ENCODE results near the gene CNNM1. TPM values are rescaled to one million over a fixed set of nuclear protein-coding genes. Genes with fewer than 3 reads are reported as not detected.

The CNNM1 gene
- total and polyA plus RNA-seq, 9 donors: 0.03 to 0.09 (median 0.06) TPM; not detected in 3

GRCh38 chr10:99368646-99369045 is 39.5 kb downstream of the CNNM1 start:
- Histone ChIP-seq H3K36me3 (ENCODE audit: control insufficient read depth, insufficient read depth, low read length) (no peaks in the 10 kb centered on the region), H3K27me3 (ENCODE audit: control insufficient read depth, insufficient read depth, low read length) (no peaks in the 10 kb centered on the region), H3K4me3 (ENCODE audit: low read length) (no peak overlapping the region), H3K9me3 (replicated peaks; ENCODE audit: control insufficient read depth, low read depth, low read length) (no peaks in the 10 kb centered on the region), H3K27ac (ENCODE audit: low read length) (no peak overlapping the region), H3K4me1 (ENCODE audit: control insufficient read depth, insufficient read depth, low read length) (no peaks in the 10 kb centered on the region)
- DNase-seq: no peak
- WGBS (ENCODE audit: insufficient coverage): no CpG with 5 or more reads among the region's 1 CpG

- WGBS (ENCODE audit: insufficient coverage): 17% methylated on average over 1 of the region's 5 CpGs
- Histone ChIP-seq H3K4me3 (ENCODE audit: low read length) (no peak overlapping the region), H3K27ac (ENCODE audit: low read length) (no peak overlapping the region), H3K27me3 (ENCODE audit: control insufficient read depth, insufficient read depth, low read length) (no peaks in the 10 kb centered on the region), H3K4me1 (ENCODE audit: control insufficient read depth, insufficient read depth, low read length) (no peaks in the 10 kb centered on the region), H3K36me3 (ENCODE audit: control insufficient read depth, insufficient read depth, low read length) (no peaks in the 10 kb centered on the region), H3K9me3 (replicated peaks; ENCODE audit: control insufficient read depth, low read depth, low read length) (no peaks in the 10 kb centered on the region)
- DNase-seq: no peak
Measured at GRCh38 chr10:99369126-99369525, 40.0 kb downstream of the CNNM1 start.

DNA sequence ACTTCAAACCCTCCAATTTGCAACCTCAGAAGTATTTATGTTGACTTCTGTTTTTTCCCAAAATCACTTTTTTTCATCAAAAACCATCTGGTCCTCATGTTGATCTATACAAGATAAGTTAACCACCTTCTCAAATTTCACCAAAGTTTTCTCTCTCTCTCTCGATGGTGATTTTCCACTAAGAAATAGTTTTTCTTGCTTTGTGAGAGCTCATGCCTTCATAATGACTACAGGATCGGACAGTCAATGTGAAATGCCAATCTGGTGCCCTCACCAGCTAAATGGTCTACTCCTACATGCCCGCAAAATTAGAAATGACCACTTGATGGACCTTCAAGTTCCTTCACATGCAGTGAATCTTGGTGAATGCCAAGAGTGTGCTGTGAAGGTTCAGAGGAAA is 40.4 kb downstream of the CNNM1 start:
- no peaks in the 10 kb centered on the region for H3K27me3 ChIP-seq (ENCODE audit: control insufficient read depth, insufficient read depth, low read length)
- 50% methylated on average over 1 of the region's 3 CpGs for WGBS (ENCODE audit: insufficient coverage)

DNA sequence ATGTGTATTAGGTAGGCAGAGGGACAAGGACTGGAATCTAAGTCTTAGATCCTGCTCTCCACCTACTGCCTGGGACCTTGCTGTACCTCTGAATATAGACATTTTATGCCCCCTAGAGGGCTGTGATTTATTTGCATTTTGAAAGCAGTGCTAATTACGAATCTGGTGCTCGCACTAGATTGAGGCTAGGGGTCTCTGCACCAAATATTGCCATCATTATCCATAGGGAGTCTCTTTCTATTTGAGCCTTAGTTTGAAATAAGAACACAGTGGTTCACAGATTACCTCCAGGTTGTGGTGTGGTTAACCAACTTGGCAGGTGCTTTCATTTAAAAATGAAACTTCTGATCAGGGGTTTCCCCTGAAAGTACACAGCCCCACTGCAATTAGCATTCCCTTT is 41.8 kb downstream of the CNNM1 start:
- H3K36me3 ChIP-seq (ENCODE audit: control insufficient read depth, insufficient read depth, low read length): no peaks in the 10 kb centered on the region
- no peak overlapping the region for H3K27ac ChIP-seq (ENCODE audit: low read length)
- DNase-seq: no peak
- no peak overlapping the region for H3K4me3 ChIP-seq (ENCODE audit: low read length)
- no CpG with 5 or more reads among the region's 2 CpGs for WGBS (ENCODE audit: insufficient coverage)
- no peaks in the 10 kb centered on the region for H3K9me3 ChIP-seq (replicated peaks; ENCODE audit: control insufficient read depth, low read depth, low read length)
- no peaks in the 10 kb centered on the region for H3K27me3 ChIP-seq (ENCODE audit: control insufficient read depth, insufficient read depth, low read length)
- H3K4me1 ChIP-seq (ENCODE audit: control insufficient read depth, insufficient read depth, low read length): no peaks in the 10 kb centered on the region

More for the DNA sequence above, 40.4 kb downstream of the CNNM1 start:
- no peak overlapping the region for H3K27ac ChIP-seq (ENCODE audit: low read length)
- H3K4me3 ChIP-seq (ENCODE audit: low read length): no peak overlapping the region
- no peaks in the 10 kb centered on the region for H3K36me3 ChIP-seq (ENCODE audit: control insufficient read depth, insufficient read depth, low read length)
- no peaks in the 10 kb centered on the region for H3K9me3 ChIP-seq (replicated peaks; ENCODE audit: control insufficient read depth, low read depth, low read length)
- H3K4me1 ChIP-seq (ENCODE audit: control insufficient read depth, insufficient read depth, low read length): no peaks in the 10 kb centered on the region
- DNase-seq: no peak

DNA sequence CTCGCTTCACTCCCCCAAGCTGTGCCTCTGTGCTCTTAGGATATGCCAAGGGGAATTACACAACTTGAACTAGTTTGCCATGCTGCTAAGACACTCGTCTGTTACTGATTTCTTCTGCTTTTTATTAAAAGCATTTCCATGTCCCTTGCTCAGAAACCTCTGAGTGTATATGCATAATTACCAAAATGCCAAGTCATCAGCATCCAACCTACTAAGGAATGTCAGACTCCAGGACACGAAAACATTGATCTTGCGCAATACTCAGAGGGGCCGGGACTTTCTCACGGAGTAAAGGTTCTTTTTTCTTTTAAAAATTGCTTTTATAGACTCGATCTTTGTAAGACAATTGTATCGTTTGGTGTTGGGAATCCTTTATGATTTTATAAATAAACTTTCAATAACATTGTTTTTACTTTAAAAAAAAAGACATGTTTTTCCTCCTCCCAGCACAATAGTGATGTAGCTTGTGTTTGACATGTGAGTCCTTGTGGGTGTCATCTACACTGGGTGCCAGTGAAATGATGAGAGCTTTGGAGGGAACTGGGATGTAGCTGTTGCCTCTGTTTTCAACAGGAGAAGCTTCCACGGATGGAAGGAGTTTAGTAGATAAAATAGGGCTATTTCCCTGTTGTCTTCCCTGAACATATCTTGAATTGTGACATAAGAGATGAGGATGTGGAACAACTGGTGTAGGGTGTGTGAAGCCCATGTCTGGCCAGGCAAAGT is 43.6 kb downstream of the CNNM1 start:
- no peaks in the 10 kb centered on the region for H3K36me3 ChIP-seq (ENCODE audit: control insufficient read depth, insufficient read depth, low read length)
- no peak overlapping the region for H3K27ac ChIP-seq (ENCODE audit: low read length)
- no peaks in the 10 kb centered on the region for H3K4me1 ChIP-seq (ENCODE audit: control insufficient read depth, insufficient read depth, low read length)
- DNase-seq: no peak
- WGBS (ENCODE audit: insufficient coverage): 48% methylated on average over 3 of the region's 9 CpGs
- H3K27me3 ChIP-seq (ENCODE audit: control insufficient read depth, insufficient read depth, low read length): no peaks in the 10 kb centered on the region
- no peaks in the 10 kb centered on the region for H3K9me3 ChIP-seq (replicated peaks; ENCODE audit: control insufficient read depth, low read depth, low read length)
- no peak overlapping the region for H3K4me3 ChIP-seq (ENCODE audit: low read length)

DNA sequence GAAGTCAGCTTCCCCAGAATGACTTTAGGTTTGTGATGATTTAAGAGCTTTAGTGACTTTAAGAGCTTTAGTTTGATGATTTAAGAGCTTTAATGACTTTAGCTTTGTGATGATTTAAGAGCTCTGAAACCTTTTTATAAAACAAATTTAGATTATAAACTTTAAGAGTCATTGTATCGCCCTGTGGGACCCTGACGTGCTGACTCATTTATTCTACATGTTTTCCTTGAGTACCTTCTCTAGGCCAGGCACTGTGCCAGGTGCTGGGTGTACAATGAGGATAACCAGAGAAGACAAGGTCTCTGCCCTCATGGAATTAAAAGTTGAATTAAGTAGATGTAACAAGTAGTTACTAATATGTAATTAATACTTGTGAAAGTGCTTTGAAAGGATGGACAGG is 45.4 kb downstream of the CNNM1 start:
- no peaks in the 10 kb centered on the region for H3K4me1 ChIP-seq (ENCODE audit: control insufficient read depth, insufficient read depth, low read length)
- H3K4me3 ChIP-seq (ENCODE audit: low read length): no peak overlapping the region
- H3K27me3 ChIP-seq (ENCODE audit: control insufficient read depth, insufficient read depth, low read length): no peaks in the 10 kb centered on the region
- no peak for DNase-seq
- no peak overlapping the region for H3K27ac ChIP-seq (ENCODE audit: low read length)
- no peaks in the 10 kb centered on the region for H3K9me3 ChIP-seq (replicated peaks; ENCODE audit: control insufficient read depth, low read depth, low read length)
- no peaks in the 10 kb centered on the region for H3K36me3 ChIP-seq (ENCODE audit: control insufficient read depth, insufficient read depth, low read length)
- WGBS (ENCODE audit: insufficient coverage): no CpG with 5 or more reads among the region's 2 CpGs

GRCh38 chr10:99374972-99375371 is 45.8 kb downstream of the CNNM1 start:
- Histone ChIP-seq H3K36me3 (ENCODE audit: control insufficient read depth, insufficient read depth, low read length) (no peaks in the 10 kb centered on the region), H3K9me3 (replicated peaks; ENCODE audit: control insufficient read depth, low read depth, low read length) (no peaks in the 10 kb centered on the region), H3K27me3 (ENCODE audit: control insufficient read depth, insufficient read depth, low read length) (no peaks in the 10 kb centered on the region), H3K27ac (ENCODE audit: low read length) (no peak overlapping the region), H3K4me3 (ENCODE audit: low read length) (no peak overlapping the region), H3K4me1 (ENCODE audit: control insufficient read depth, insufficient read depth, low read length) (no peaks in the 10 kb centered on the region)
- WGBS (ENCODE audit: insufficient coverage): 57% methylated on average over 3 of the region's 3 CpGs
- DNase-seq: no peak

GRCh38 chr10:99375426-99375825 is 46.3 kb downstream of the CNNM1 start:
- Histone ChIP-seq H3K27ac (ENCODE audit: low read length) (no peak overlapping the region), H3K9me3 (replicated peaks; ENCODE audit: control insufficient read depth, low read depth, low read length) (no peaks in the 10 kb centered on the region), H3K27me3 (ENCODE audit: control insufficient read depth, insufficient read depth, low read length) (no peaks in the 10 kb centered on the region), H3K4me3 (ENCODE audit: low read length) (no peak overlapping the region), H3K4me1 (ENCODE audit: control insufficient read depth, insufficient read depth, low read length) (no peaks in the 10 kb centered on the region), H3K36me3 (ENCODE audit: control insufficient read depth, insufficient read depth, low read length) (no peaks in the 10 kb centered on the region)
- no peak for DNase-seq

DNA sequence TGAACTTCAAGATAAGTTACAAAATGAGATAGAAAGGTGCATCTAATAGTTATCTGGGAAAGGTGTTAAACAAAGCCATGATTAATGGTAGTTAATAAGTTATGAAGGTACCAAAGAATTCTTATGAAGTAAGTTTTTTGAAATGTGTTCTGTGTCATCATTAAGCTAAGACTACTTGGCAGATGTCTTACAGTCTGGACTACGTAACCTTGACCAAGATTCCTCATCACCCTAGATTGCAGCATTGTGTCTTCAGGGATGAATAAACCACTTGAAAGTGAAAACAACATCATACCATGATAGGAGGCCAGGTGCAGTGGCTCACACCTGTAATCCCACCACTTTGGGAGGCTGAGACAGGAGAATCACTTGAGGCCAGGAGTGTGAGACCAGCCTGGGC is 53.0 kb downstream of the CNNM1 start:
- Histone ChIP-seq H3K4me3 (ENCODE audit: low read length) (no peak overlapping the region), H3K9me3 (replicated peaks; ENCODE audit: control insufficient read depth, low read depth, low read length) (no peaks in the 10 kb centered on the region), H3K4me1 (ENCODE audit: control insufficient read depth, insufficient read depth, low read length) (no peaks in the 10 kb centered on the region), H3K27ac (ENCODE audit: low read length) (no peak overlapping the region), H3K36me3 (ENCODE audit: control insufficient read depth, insufficient read depth, low read length) (no peaks in the 10 kb centered on the region), H3K27me3 (ENCODE audit: control insufficient read depth, insufficient read depth, low read length) (no peaks in the 10 kb centered on the region)
- no CpG with 5 or more reads among the region's 1 CpG for WGBS (ENCODE audit: insufficient coverage)
- no peak for DNase-seq

DNA sequence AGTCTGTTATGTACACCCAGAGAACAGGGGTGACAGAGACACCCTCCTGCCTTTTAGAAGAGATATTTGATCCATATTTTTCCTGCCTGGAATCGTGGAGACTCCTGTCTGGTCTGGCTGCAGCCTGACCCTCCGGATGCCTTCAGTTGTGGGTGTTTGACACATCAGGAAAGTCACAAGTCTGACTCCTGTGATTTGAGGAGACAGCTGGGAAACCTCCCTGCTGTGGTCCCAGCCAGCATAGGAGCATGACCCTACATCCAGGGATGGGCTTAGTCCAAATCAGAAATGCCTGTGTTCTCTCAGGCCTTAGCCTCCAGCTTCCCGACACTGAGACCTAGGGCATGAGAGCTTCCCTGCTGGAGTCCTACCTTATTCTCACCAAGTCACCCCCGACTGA is 57.9 kb downstream of the CNNM1 start:
- DNase-seq: no peak
- H3K27me3 ChIP-seq (ENCODE audit: control insufficient read depth, insufficient read depth, low read length): no peaks in the 10 kb centered on the region
- H3K9me3 ChIP-seq (replicated peaks; ENCODE audit: control insufficient read depth, low read depth, low read length): no peaks in the 10 kb centered on the region
- H3K36me3 ChIP-seq (ENCODE audit: control insufficient read depth, insufficient read depth, low read length): no peaks in the 10 kb centered on the region
- H3K4me1 ChIP-seq (ENCODE audit: control insufficient read depth, insufficient read depth, low read length): no peaks in the 10 kb centered on the region
- H3K27ac ChIP-seq (ENCODE audit: low read length): no peak overlapping the region
- WGBS (ENCODE audit: insufficient coverage): 60% methylated on average over 1 of the region's 4 CpGs
- no peak overlapping the region for H3K4me3 ChIP-seq (ENCODE audit: low read length)

DNA sequence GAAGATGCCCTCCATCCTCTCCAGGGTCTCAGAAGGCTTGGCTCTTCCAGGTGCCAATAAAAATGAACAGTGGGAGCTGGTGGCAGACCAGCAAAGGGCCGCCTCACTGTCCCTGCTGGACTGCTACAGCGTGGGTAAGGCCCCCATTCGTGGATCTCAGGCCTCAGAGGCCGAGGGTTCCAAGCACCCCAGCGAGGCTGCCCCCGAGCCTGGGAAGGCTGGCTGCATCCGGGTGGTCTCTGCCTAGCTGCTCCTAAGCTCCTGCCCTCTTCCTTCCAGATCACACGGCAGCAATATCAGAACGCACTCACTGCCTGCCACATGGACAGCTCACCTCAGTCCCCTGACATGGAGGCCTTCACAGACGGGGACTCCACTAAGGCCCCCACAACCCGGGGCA is 58.4 kb downstream of the CNNM1 start:
- Histone ChIP-seq H3K27me3 (ENCODE audit: control insufficient read depth, insufficient read depth, low read length) (no peaks in the 10 kb centered on the region), H3K4me1 (ENCODE audit: control insufficient read depth, insufficient read depth, low read length) (no peaks in the 10 kb centered on the region), H3K9me3 (replicated peaks; ENCODE audit: control insufficient read depth, low read depth, low read length) (no peaks in the 10 kb centered on the region), H3K36me3 (ENCODE audit: control insufficient read depth, insufficient read depth, low read length) (no peaks in the 10 kb centered on the region), H3K27ac (ENCODE audit: low read length) (no peak overlapping the region), H3K4me3 (ENCODE audit: low read length) (no peak overlapping the region)
- no peak for DNase-seq
- WGBS (ENCODE audit: insufficient coverage): 81% methylated on average over 9 of the region's 11 CpGs
